MM.1S (cell line): ENCODE results near the gene SYTL5.

Source experiments
- DNase-seq: peaks from one replicate; pipeline ENCODE4 v3.0.0-alpha.2; 2015
- H2AFZ ChIP-seq: fragments of 300-600 bp; sonication (generic); 2 replicates; pipeline ENCODE4 v1.6.0; 2016; ENCODE audit warnings: antibody characterized with exemption, low read length
- H3F3A ChIP-seq: fragments of 300-600 bp; sonication (generic); 2 replicates; pipeline ENCODE4 v1.6.1; 2016; ENCODE audit warnings: mild to moderate bottlenecking, antibody characterized with exemption, low read length, moderate library complexity, mixed read lengths; ENCODE audit not compliant: insufficient read depth
- H3K27ac ChIP-seq: fragments of 300-600 bp; sonication (generic); 2 replicates; pipeline ENCODE4 v1.5.1; 2016; ENCODE audit warnings: mild to moderate bottlenecking, low read length
- H3K27me3 ChIP-seq: fragments of 300-600 bp; sonication (generic); replicated peaks from 2 replicates; pipeline ENCODE4 v1.6.0; 2016; ENCODE audit warnings: low read length; ENCODE audit not compliant: insufficient read depth
- H3K36me3 ChIP-seq: fragments of 300-600 bp; sonication (generic); replicated peaks from 2 replicates; pipeline ENCODE4 v1.6.1; 2016; ENCODE audit warnings: mild to moderate bottlenecking, low read length, mixed read lengths; ENCODE audit not compliant: insufficient read depth
- H3K4me1 ChIP-seq: fragments of 300-600 bp; sonication (generic); 2 replicates; pipeline ENCODE4 v1.6.1; 2016; ENCODE audit warnings: low read length, mixed read lengths
- H3K4me2 ChIP-seq: fragments of 300-600 bp; sonication (generic); 2 replicates; pipeline ENCODE4 v1.6.0; 2016; ENCODE audit warnings: low read depth, low read length
- H3K4me3 ChIP-seq: fragments of 300-600 bp; sonication (generic); 2 replicates; pipeline ENCODE4 v1.5.1; 2016; ENCODE audit warnings: low read length, mixed read lengths
- H3K79me2 ChIP-seq: fragments of 300-600 bp; sonication (generic); 2 replicates; pipeline ENCODE4 v1.6.1; 2016; ENCODE audit warnings: mixed run types, low read length, mixed read lengths
- H3K9ac ChIP-seq: fragments of 300-600 bp; sonication (generic); 2 replicates; pipeline ENCODE4 v1.6.1; 2016; ENCODE audit warnings: low read length, mixed read lengths
- H3K9me2 ChIP-seq: fragments of 300-600 bp; sonication (generic); replicated peaks from 2 replicates; pipeline ENCODE4 v1.6.1; 2016; ENCODE audit warnings: mild to moderate bottlenecking, low read length, mixed read lengths; ENCODE audit not compliant: insufficient read depth
- H3K9me3 ChIP-seq: fragments of 300-600 bp; sonication (generic); replicated peaks from 2 replicates; pipeline ENCODE4 v1.6.1; 2016; ENCODE audit warnings: mild to moderate bottlenecking, low read length, mixed read lengths; ENCODE audit not compliant: insufficient read depth
- H4K20me1 ChIP-seq: fragments of 300-600 bp; sonication (generic); 2 replicates; pipeline ENCODE4 v1.6.1; 2016; ENCODE audit warnings: mild to moderate bottlenecking, low read length, moderate library complexity, mixed read lengths; ENCODE audit not compliant: insufficient read depth
- CTCF ChIP-seq: fragments of 300-600 bp; sonication (generic); IDR thresholded peaks from 2 replicates; pipeline ENCODE4 v1.5.1; 2016; ENCODE audit warnings: antibody characterized with exemption, low read length, mixed read lengths
- EZH2 ChIP-seq: fragments of 300-600 bp; sonication (generic); optimal IDR thresholded peaks from 2 replicates; pipeline ENCODE3; 2017; ENCODE audit warnings: low read depth, mild to moderate bottlenecking, antibody characterized with exemption, low read length, mixed read lengths
- EZH2phosphoT487 ChIP-seq: fragments of 300-600 bp; sonication (generic); IDR thresholded peaks from 2 replicates; pipeline ENCODE4 v1.6.1; 2018; ENCODE audit warnings: antibody characterized with exemption, low read length

SYTL5 gene

GRCh38 chrX:38018766-38019425 lies 12.5 kb downstream of the SYTL5 start:
- Histone ChIP-seq H3K27ac (no peak overlapping the region), H3K9me2 (no peaks in the 10 kb centered on the region), H3K4me2 (no peak overlapping the region), H3K9me3 (no peaks in the 10 kb centered on the region), H3K4me3 (no peak overlapping the region), H3K9ac (no peak overlapping the region), H4K20me1 (no peaks in the 10 kb centered on the region), H3F3A (no peaks in the 10 kb centered on the region), H3K36me3 (no peaks in the 10 kb centered on the region), H3K79me2 (no peaks in the 10 kb centered on the region), H3K4me1 (no peaks in the 10 kb centered on the region), H3K27me3 (no peaks in the 10 kb centered on the region), H2AFZ (no peak overlapping the region)
- DNase-seq = no peak
- TF ChIP-seq CTCF (no peak), EZH2 (no peak), EZH2phosphoT487 (no peak)

- no peaks in the 10 kb centered on the region for H3K36me3 ChIP-seq
- no peaks in the 10 kb centered on the region for H3K27me3 ChIP-seq
- H3K79me2 ChIP-seq = no peaks in the 10 kb centered on the region
- TF ChIP-seq EZH2phosphoT487 (no peak), EZH2 (no peak), CTCF (no peak)
- DNase-seq = no peak
- H2AFZ ChIP-seq = no peak overlapping the region
- H3K9me3 ChIP-seq = no peaks in the 10 kb centered on the region
- no peak overlapping the region for H3K27ac ChIP-seq
- H3K9ac ChIP-seq = no peak overlapping the region
- no peaks in the 10 kb centered on the region for H3K9me2 ChIP-seq
- H3K4me2 ChIP-seq = no peak overlapping the region
- H3F3A ChIP-seq = no peaks in the 10 kb centered on the region
- no peaks in the 10 kb centered on the region for H4K20me1 ChIP-seq
- H3K4me1 ChIP-seq = no peaks in the 10 kb centered on the region
- no peak overlapping the region for H3K4me3 ChIP-seq
Measured at GRCh38 chrX:38028300-38028699, 21.9 kb downstream of the SYTL5 start.

GRCh38 chrX:38036466-38036865 lies 30.1 kb downstream of the SYTL5 start:
- Histone ChIP-seq H3K9ac (no peak overlapping the region), H3K27ac (no peak overlapping the region), H4K20me1 (no peaks in the 10 kb centered on the region), H2AFZ (no peak overlapping the region), H3K36me3 (no peaks in the 10 kb centered on the region), H3K9me3 (no peaks in the 10 kb centered on the region), H3K27me3 (no peaks in the 10 kb centered on the region), H3F3A (no peaks in the 10 kb centered on the region), H3K9me2 (no peaks in the 10 kb centered on the region), H3K4me2 (no peak overlapping the region), H3K4me3 (no peak overlapping the region), H3K79me2 (no peaks in the 10 kb centered on the region), H3K4me1 (0 out of 2 replicates have a peak, but pooled peaks cover 11% of the 10 kb centered on the region)
- no peak for DNase-seq
- TF ChIP-seq CTCF = no peak
- no peak for TF ChIP-seq EZH2
- no peak for TF ChIP-seq EZH2phosphoT487
